PC-3 (cell line): Measurements from ENCODE around the gene C20orf173. TPM values are rescaled to one million over a fixed set of nuclear protein-coding genes. Genes with fewer than 3 reads are reported as not detected.

Experiments
- ATAC-seq: fragments of 200-7000 bp; cut with Tn5 transposase; 2 replicates; pipeline ENCODE4 v1.9.1; 2020; ENCODE audit warnings: mild to moderate bottlenecking, moderate library complexity
- BruUV-seq: library from RNA; stranded (reverse); fragments of 400-500 nt; replicated peaks from 2 replicates; lab custom pipeline; 2021; lab: Mats Ljungman, UMichigan
- CTCF ChIA-PET: fragments of 300-600 bp; sonication (Branson Sonifier 250); formaldehyde crosslinking; loops from one replicate; lab custom pipeline; 2022; ENCODE audit warnings: antibody characterized with exemption; lab: Charles Lee
- POLR2A ChIA-PET: fragments of 300-600 bp; sonication (Branson Sonifier 250); formaldehyde crosslinking; loops from one replicate; lab custom pipeline; 2022; ENCODE audit warnings: antibody characterized with exemption; ENCODE audit not compliant: unreplicated experiment; lab: Charles Lee
- DNase-seq: peaks from one replicate; pipeline ENCODE4 v3.0.0-alpha.2; 2015
- H2AFZ ChIP-seq: fragments of 300-600 bp; sonication (generic); 2 replicates; pipeline ENCODE4 v1.6.0; 2016; ENCODE audit warnings: antibody characterized with exemption, low read length
- H3F3A ChIP-seq: fragments of 300-600 bp; sonication (generic); one replicate; pipeline ENCODE4 v1.6.0; 2017; ENCODE audit warnings: antibody characterized with exemption, low read length, control low read depth, mild to moderate bottlenecking; ENCODE audit not compliant: unreplicated experiment
- H3K27ac ChIP-seq: fragments of 300-600 bp; sonication (generic); 2 replicates; pipeline ENCODE4 v1.5.1; 2016; ENCODE audit warnings: mild to moderate bottlenecking, low read length
- H3K27me3 ChIP-seq: fragments of 300-600 bp; sonication (generic); 2 replicates; pipeline ENCODE4 v1.6.1; 2016; ENCODE audit warnings: low read length, mixed read lengths
- H3K36me3 ChIP-seq: fragments of 300-600 bp; sonication (generic); 2 replicates; pipeline ENCODE4 v1.6.1; 2016; ENCODE audit warnings: low read depth, mixed run types, low read length, mixed read lengths
- H3K4me1 ChIP-seq: fragments of 300-600 bp; sonication (generic); 2 replicates; pipeline ENCODE4 v1.5.1; 2016; ENCODE audit warnings: low read length; ENCODE audit not compliant: insufficient read depth
- H3K4me2 ChIP-seq: fragments of 300-600 bp; sonication (generic); 2 replicates; pipeline ENCODE4 v1.6.0; 2016; ENCODE audit warnings: low read length
- H3K4me3 ChIP-seq: fragments of 300-600 bp; sonication (generic); 2 replicates; pipeline ENCODE4 v1.5.1; 2016; ENCODE audit warnings: mild to moderate bottlenecking, low read length, mixed read lengths
- H3K79me2 ChIP-seq: fragments of 300-600 bp; sonication (generic); 2 replicates; pipeline ENCODE4 v1.6.1; 2017; ENCODE audit warnings: low read length, mixed read lengths
- H3K9ac ChIP-seq: fragments of 300-600 bp; sonication (generic); 2 replicates; pipeline ENCODE4 v1.6.0; 2016; ENCODE audit warnings: mild to moderate bottlenecking, low read length
- H3K9me2 ChIP-seq: fragments of 300-600 bp; sonication (generic); replicated peaks from 2 replicates; pipeline ENCODE4 v1.6.1; 2016; ENCODE audit warnings: mixed run types, low read length, mixed read lengths
- H3K9me3 ChIP-seq: fragments of 300-600 bp; sonication (generic); 2 replicates; pipeline ENCODE4 v1.6.1; 2016; ENCODE audit warnings: low read length, mixed read lengths
- H4K20me1 ChIP-seq: fragments of 300-600 bp; sonication (generic); 2 replicates; pipeline ENCODE4 v1.6.1; 2016; ENCODE audit warnings: low read length, mixed read lengths
- CTCF ChIP-seq: fragments of 300-600 bp; sonication (generic); conservative IDR thresholded peaks from 2 replicates; pipeline ENCODE4 v1.5.1; 2017; ENCODE audit warnings: antibody characterized with exemption, low read depth, mild to moderate bottlenecking, low read length
- EZH2 ChIP-seq: fragments of 300-600 bp; sonication (generic); IDR thresholded peaks from one replicate; pipeline ENCODE4 v1.6.1; 2017; ENCODE audit warnings: antibody characterized with exemption, mild to moderate bottlenecking, low read length; ENCODE audit not compliant: unreplicated experiment
- EZH2phosphoT487 ChIP-seq: fragments of 300-600 bp; sonication (generic); IDR thresholded peaks from 2 replicates; pipeline ENCODE4 v1.6.1; 2018; ENCODE audit warnings: mild to moderate bottlenecking, antibody characterized with exemption, low read length, borderline replicate concordance
- intact Hi-C: fragments of 100-400 bp; cut with micrococcal nuclease; formaldehyde crosslinking; loops from 2 replicates; pipeline ENCODE4 v1.9.0; 2023
- total RNA-seq: library from RNA; depleted of rRNA; stranded (reverse); fragments of >200 nt; gene quantifications from 2 replicates; pipeline ENCODE4 v1.2.3, GENCODE V29; 2014

Gene C20orf173
- total RNA-seq, 1 experiment from 2014 or later: not detected

- no peaks in the 10 kb centered on the region for H3K9me2 ChIP-seq
- DNase-seq (no peak), ATAC-seq (no peak)
- H2AFZ ChIP-seq: no peak overlapping the region
- no peak overlapping the region for H3K4me2 ChIP-seq
- no peaks in the 10 kb centered on the region for H3K27me3 ChIP-seq
- no TSS peak for BruUV-seq
- POLR2A ChIA-PET: no interaction called here
- H3F3A ChIP-seq: no peaks in the 10 kb centered on the region
- H3K36me3 ChIP-seq: peaks cover 49% of the 10 kb centered on the region
- CTCF ChIA-PET: no interaction called here
- no peak overlapping the region for H3K27ac ChIP-seq
- no peaks in the 10 kb centered on the region for H4K20me1 ChIP-seq
- no peak overlapping the region for H3K9ac ChIP-seq
- TF ChIP-seq CTCF: no peak
- no peak for TF ChIP-seq EZH2phosphoT487
- no peak for TF ChIP-seq EZH2
- no peak overlapping the region for H3K4me3 ChIP-seq
- no peaks in the 10 kb centered on the region for H3K9me3 ChIP-seq
- intact Hi-C loops: no loop called here
- H3K4me1 ChIP-seq: no peaks in the 10 kb centered on the region
- no peaks in the 10 kb centered on the region for H3K79me2 ChIP-seq
Measured at GRCh38 chr20:35490736-35491181, 38.7 kb downstream of the C20orf173 start.

- Histone ChIP-seq H3K9ac (no peak overlapping the region), H3K27ac (no peak overlapping the region), H3K9me3 (no peaks in the 10 kb centered on the region), H3K9me2 (no peaks in the 10 kb centered on the region), H3K4me3 (no peak overlapping the region), H3K79me2 (no peaks in the 10 kb centered on the region), H3F3A (no peaks in the 10 kb centered on the region), H4K20me1 (no peaks in the 10 kb centered on the region), H3K4me2 (no peak overlapping the region), H2AFZ (no peak overlapping the region), H3K36me3 (peaks cover 42% of the 10 kb centered on the region), H3K4me1 (no peaks in the 10 kb centered on the region), H3K27me3 (no peaks in the 10 kb centered on the region)
- DNase-seq (no peak), ATAC-seq (no peak)
- ChIA-PET CTCF (no interaction called here), POLR2A (no interaction called here)
- intact Hi-C loops: no loop called here
- no TSS peak for BruUV-seq
- no peak for TF ChIP-seq EZH2phosphoT487
- TF ChIP-seq CTCF: no peak
- no peak for TF ChIP-seq EZH2
Measured at GRCh38 chr20:35489717-35490116, 39.7 kb downstream of the C20orf173 start.

GRCh38 chr20:35487479-35487878 lies 42.0 kb downstream of the C20orf173 start:
- ChIA-PET POLR2A (no interaction called here), CTCF (no interaction called here)
- H3K27me3 ChIP-seq: no peaks in the 10 kb centered on the region
- H3K79me2 ChIP-seq: no peaks in the 10 kb centered on the region
- no peaks in the 10 kb centered on the region for H3F3A ChIP-seq
- no peak overlapping the region for H2AFZ ChIP-seq
- BruUV-seq: no TSS peak
- H3K4me2 ChIP-seq: no peak overlapping the region
- DNase-seq (no peak), ATAC-seq (no peak)
- no peaks in the 10 kb centered on the region for H3K9me3 ChIP-seq
- TF ChIP-seq EZH2phosphoT487: no peak
- no peak for TF ChIP-seq EZH2
- no peak for TF ChIP-seq CTCF
- intact Hi-C loops: no loop called here
- H3K27ac ChIP-seq: no peak overlapping the region
- no peaks in the 10 kb centered on the region for H3K4me1 ChIP-seq
- H3K9ac ChIP-seq: no peak overlapping the region
- no peaks in the 10 kb centered on the region for H4K20me1 ChIP-seq
- no peak overlapping the region for H3K4me3 ChIP-seq
- H3K36me3 ChIP-seq: peaks cover 39% of the 10 kb centered on the region
- H3K9me2 ChIP-seq: no peaks in the 10 kb centered on the region
